Kidney (tissue), 14 donors: ENCODE measurements around the gene KRT13. TPM values are rescaled to one million over a fixed set of nuclear protein-coding genes. Genes with fewer than 3 reads are reported as not detected.

Source experiments
- DNase-seq, 5 donors: peaks; one replicate each; pipeline ENCODE4 v3.0.0-alpha.2; 2013 to 2020
- FAIRE-seq: peaks from 2 replicates; lab custom pipeline; 2012; peaks lifted over from hg19 to GRCh38; lab: Jason Lieb, UNC
- H3K27ac ChIP-seq, 2 donors: one replicate each; pipeline ENCODE4 v1.7.0; 2013; ENCODE audit warnings: low read depth in 2 of 2, low read length in 2 of 2, inconsistent platforms in 1 of 2
- H3K27me3 ChIP-seq: one replicate; pipeline ENCODE4 v1.7.1; 2013; ENCODE audit warnings: low read length, inconsistent platforms; ENCODE audit not compliant: control insufficient read depth, insufficient read depth
- H3K36me3 ChIP-seq, 3 donors: one replicate each; pipeline versions ENCODE4 v1.7.0 to v1.7.1; 2013; ENCODE audit warnings: low read length in 3 of 3, control low read depth in 1 of 3, inconsistent platforms in 1 of 3; ENCODE audit not compliant: insufficient read depth in 3 of 3, control insufficient read depth in 2 of 3
- H3K4me1 ChIP-seq, 3 donors: one replicate each; pipeline versions ENCODE4 v1.7.0 to v1.7.1; 2013; ENCODE audit warnings: low read length in 3 of 3, inconsistent platforms in 1 of 3, low read depth in 1 of 3; ENCODE audit not compliant: control insufficient read depth in 2 of 3, insufficient read depth in 2 of 3
- H3K4me3 ChIP-seq, 3 donors: one replicate each; pipeline versions ENCODE4 v1.7.0 to v1.8.1; 2013; ENCODE audit warnings: low read length in 3 of 3, control low read depth in 1 of 3, inconsistent platforms in 1 of 3
- H3K9ac ChIP-seq, 3 donors: one replicate each; pipeline versions ENCODE4 v1.7.0 to v1.7.1; 2013; ENCODE audit warnings: low read length in 3 of 3, control low read depth in 1 of 3, inconsistent platforms in 1 of 3
- H3K9me3 ChIP-seq, 3 donors: one replicate each; pipeline versions ENCODE4 v1.7.0 to v1.7.1; 2013; ENCODE audit warnings: low read length in 3 of 3, control low read depth in 1 of 3, inconsistent platforms in 1 of 3; ENCODE audit not compliant: control insufficient read depth in 2 of 3, insufficient read depth in 1 of 3
- CTCF ChIP-seq: IDR thresholded peaks from 3 replicates; pipeline ENCODE4 v1.5.1; 2012; ENCODE audit warnings: mild to moderate bottlenecking, moderate library complexity, borderline replicate concordance; ENCODE audit not compliant: insufficient read depth; ENCODE audit errors: extremely low read depth
- intact Hi-C: fragments of 100-400 bp; cut with DNase I; formaldehyde crosslinking; loops from one replicate; pipeline ENCODE4 v1.11.1; 2022
- polyA plus RNA-seq: library from polyadenylated mRNA; stranded (reverse); fragments of 350-450 nt; fragmentation: Illumina TruSeq; extraction: RNeasy Lipid Tissue Mini Kit (QIAGEN cat#74804); gene quantifications from one replicate; pipeline ENCODE4 v1.2.3, GENCODE V29; 2014; ENCODE audit warnings: low read depth, low replicate concordance; ENCODE audit not compliant: insufficient read depth
- total RNA-seq: library from RNA; stranded (reverse); fragmentation: NEBNext Ultra II Directional; extraction: Animal tissue kit (Norgen Biotek cat#: 25700); gene quantifications from one replicate; pipeline ENCODE4 v1.2.1, GENCODE V29; 2021
- donor health status: control.
- donor health status: control.
- donor health status: control.
- donor health status: control.
- donor health status: control.
- donor health status: DM: yes; HTN: yes; CAD: no.
- donor health status: Normal renal cell carcinoma (clear cell type).

KRT13 gene
- total and polyA plus RNA-seq, 2 donors from 2014 or later, result not detected

- FAIRE-seq, result no peak
- intact Hi-C loops, result no loop called here
Measured at GRCh38 chr17:41492771-41493170, 12.6 kb downstream of the KRT13 start.

GRCh38 chr17:41492351-41492750 lies 13.1 kb downstream of the KRT13 start:
- DNase-seq, result peak in 1 of 5 donors; percentile 53
- intact Hi-C loops, result no loop called here
- Histone ChIP-seq H3K9ac (no peak overlapping the region), H3K9me3 (no peaks in the 10 kb centered on the region), H3K4me3 (no peak overlapping the region), H3K27ac (no peak overlapping the region), H3K36me3 (no peaks in the 10 kb centered on the region), H3K4me1 (peaks cover 0 to 9% (median 0%) of the 10 kb centered on the region in 3 donors), H3K27me3 (no peaks in the 10 kb centered on the region)
- no peak for FAIRE-seq
- no peak for TF ChIP-seq CTCF

More at GRCh38 chr17:41492771-41493170, 12.6 kb downstream of the KRT13 start:
- no peak overlapping the region for H3K9ac ChIP-seq
- no peak for TF ChIP-seq CTCF
- H3K27ac ChIP-seq, result no peak overlapping the region
- H3K4me3 ChIP-seq, result no peak overlapping the region
- no peaks in the 10 kb centered on the region for H3K27me3 ChIP-seq
- H3K4me1 ChIP-seq, result peaks cover 0 to 9% (median 0%) of the 10 kb centered on the region in 3 donors
- no peaks in the 10 kb centered on the region for H3K36me3 ChIP-seq
- H3K9me3 ChIP-seq, result no peaks in the 10 kb centered on the region
- DNase-seq, result peak in 3 of 5 donors; percentile 59 to 82 (median 65)

DNA sequence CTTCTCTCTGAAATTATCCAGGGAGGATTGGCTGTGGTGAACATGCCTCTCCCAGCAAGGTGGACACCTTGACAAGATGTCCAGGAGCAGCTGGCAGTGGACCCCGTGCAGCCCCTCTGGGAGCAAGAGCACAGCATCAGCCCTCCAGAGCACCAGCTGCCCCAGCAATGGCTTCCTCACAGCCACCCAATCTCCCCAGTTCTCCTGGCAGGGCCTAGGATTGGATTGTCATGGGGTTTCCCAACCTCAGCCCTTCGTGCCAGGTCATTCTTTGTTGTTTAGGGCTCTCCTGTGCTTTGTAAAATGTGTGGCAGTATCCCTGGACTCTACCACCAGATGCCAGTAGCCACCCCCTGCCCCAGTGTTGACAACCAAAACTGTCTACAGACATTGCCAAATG lies 13.9 kb downstream of the KRT13 start:
- DNase-seq, result no peak
- no peaks in the 10 kb centered on the region for H3K9me3 ChIP-seq
- H3K4me1 ChIP-seq, result peaks cover 0 to 6% (median 0%) of the 10 kb centered on the region in 3 donors
- H3K4me3 ChIP-seq, result no peak overlapping the region
- FAIRE-seq, result no peak
- H3K27ac ChIP-seq, result no peak overlapping the region
- H3K36me3 ChIP-seq, result no peaks in the 10 kb centered on the region
- no peak for TF ChIP-seq CTCF
- no peak overlapping the region for H3K9ac ChIP-seq
- no peaks in the 10 kb centered on the region for H3K27me3 ChIP-seq
- intact Hi-C loops, result no loop called here
